GM21717 (cell line): ENCODE data around the gene FAM50A.
"Not testable (repeated sequence)": the region's sequence is repeated elsewhere in the genome, so short reads cannot be mapped to it uniquely, and the experiment has no call there.

Source experiments
- ATAC-seq: cut with Tn5 transposase; IDR thresholded peaks from one replicate; pipeline ENCODE4 v1.9.1; 2021; ENCODE audit warnings: mild to moderate bottlenecking, moderate library complexity; ENCODE audit not compliant: unreplicated experiment

FAM50A gene

GRCh38 chrX:154481911-154482601 lies 38.1 kb downstream of the FAM50A start:
- ATAC-seq = no peak

- ATAC-seq = no peak
Observed at GRCh38 chrX:154482786-154483185, 38.8 kb downstream of the FAM50A start.

- no peak for ATAC-seq
Observed at GRCh38 chrX:154483325-154483724, 39.4 kb downstream of the FAM50A start.

- no peak for ATAC-seq
Observed at GRCh38 chrX:154484255-154485149, 40.6 kb downstream of the FAM50A start.

- ATAC-seq = no peak
Observed at GRCh38 chrX:154485150-154486051, 41.5 kb downstream of the FAM50A start.

- no peak for ATAC-seq
Observed at GRCh38 chrX:154486052-154486395, 42.1 kb downstream of the FAM50A start.

- ATAC-seq = no peak
Observed at GRCh38 chrX:154486396-154487207, 42.7 kb downstream of the FAM50A start, which contains the start of gene UBL4A. TSS of gene UBL4A (minus strand) at chrX:154486615. CDS start at chrX:154486584, 31 bp downstream.

- ATAC-seq = no peak
Observed at GRCh38 chrX:154487518-154488290, 43.8 kb downstream of the FAM50A start.

- ATAC-seq = no peak
Observed at GRCh38 chrX:154488336-154489075, 44.6 kb downstream of the FAM50A start.

GRCh38 chrX:154489182-154489581 lies 45.2 kb downstream of the FAM50A start:
- no peak for ATAC-seq

GRCh38 chrX:154490021-154490413 lies 46.1 kb downstream of the FAM50A start:
- peak; percentile 26 for ATAC-seq

GRCh38 chrX:154490414-154491083 lies 46.6 kb downstream of the FAM50A start, which contains the start of gene SLC10A3:
TSS of gene SLC10A3 (minus strand) at chrX:154490629. CDS start at chrX:154488940, 1,689 bp downstream.
- peak; percentile 76 for ATAC-seq

GRCh38 chrX:154494715-154495114 lies 50.8 kb downstream of the FAM50A start:
- ATAC-seq = no peak

GRCh38 chrX:154495472-154495922 lies 51.6 kb downstream of the FAM50A start:
- ATAC-seq = no peak

GRCh38 chrX:154496591-154497137 lies 52.7 kb downstream of the FAM50A start:
- not testable (repeated sequence) for ATAC-seq
